MM.1S (cell line): Measurements from ENCODE around the gene TANC2.
A peak's percentile ranks its signal among the peaks of the same experiment; 100 is the strongest.

ENCODE experiments used
- DNase-seq: peaks from one replicate; pipeline ENCODE4 v3.0.0-alpha.2; 2015
- H2AFZ ChIP-seq: fragments of 300-600 bp; sonication (generic); 2 replicates; pipeline ENCODE4 v1.6.0; 2016; ENCODE audit warnings: antibody characterized with exemption, low read length
- H3F3A ChIP-seq: fragments of 300-600 bp; sonication (generic); 2 replicates; pipeline ENCODE4 v1.6.1; 2016; ENCODE audit warnings: mild to moderate bottlenecking, antibody characterized with exemption, low read length, moderate library complexity, mixed read lengths; ENCODE audit not compliant: insufficient read depth
- H3K27ac ChIP-seq: fragments of 300-600 bp; sonication (generic); 2 replicates; pipeline ENCODE4 v1.5.1; 2016; ENCODE audit warnings: mild to moderate bottlenecking, low read length
- H3K27me3 ChIP-seq: fragments of 300-600 bp; sonication (generic); replicated peaks from 2 replicates; pipeline ENCODE4 v1.6.0; 2016; ENCODE audit warnings: low read length; ENCODE audit not compliant: insufficient read depth
- H3K36me3 ChIP-seq: fragments of 300-600 bp; sonication (generic); replicated peaks from 2 replicates; pipeline ENCODE4 v1.6.1; 2016; ENCODE audit warnings: mild to moderate bottlenecking, low read length, mixed read lengths; ENCODE audit not compliant: insufficient read depth
- H3K4me1 ChIP-seq: fragments of 300-600 bp; sonication (generic); 2 replicates; pipeline ENCODE4 v1.6.1; 2016; ENCODE audit warnings: low read length, mixed read lengths
- H3K4me2 ChIP-seq: fragments of 300-600 bp; sonication (generic); 2 replicates; pipeline ENCODE4 v1.6.0; 2016; ENCODE audit warnings: low read depth, low read length
- H3K4me3 ChIP-seq: fragments of 300-600 bp; sonication (generic); 2 replicates; pipeline ENCODE4 v1.5.1; 2016; ENCODE audit warnings: low read length, mixed read lengths
- H3K79me2 ChIP-seq: fragments of 300-600 bp; sonication (generic); 2 replicates; pipeline ENCODE4 v1.6.1; 2016; ENCODE audit warnings: mixed run types, low read length, mixed read lengths
- H3K9ac ChIP-seq: fragments of 300-600 bp; sonication (generic); 2 replicates; pipeline ENCODE4 v1.6.1; 2016; ENCODE audit warnings: low read length, mixed read lengths
- H3K9me2 ChIP-seq: fragments of 300-600 bp; sonication (generic); replicated peaks from 2 replicates; pipeline ENCODE4 v1.6.1; 2016; ENCODE audit warnings: mild to moderate bottlenecking, low read length, mixed read lengths; ENCODE audit not compliant: insufficient read depth
- H3K9me3 ChIP-seq: fragments of 300-600 bp; sonication (generic); replicated peaks from 2 replicates; pipeline ENCODE4 v1.6.1; 2016; ENCODE audit warnings: mild to moderate bottlenecking, low read length, mixed read lengths; ENCODE audit not compliant: insufficient read depth
- H4K20me1 ChIP-seq: fragments of 300-600 bp; sonication (generic); 2 replicates; pipeline ENCODE4 v1.6.1; 2016; ENCODE audit warnings: mild to moderate bottlenecking, low read length, moderate library complexity, mixed read lengths; ENCODE audit not compliant: insufficient read depth
- EZH2 ChIP-seq: fragments of 300-600 bp; sonication (generic); optimal IDR thresholded peaks from 2 replicates; pipeline ENCODE3; 2017; ENCODE audit warnings: low read depth, mild to moderate bottlenecking, antibody characterized with exemption, low read length, mixed read lengths
- EZH2phosphoT487 ChIP-seq: fragments of 300-600 bp; sonication (generic); IDR thresholded peaks from 2 replicates; pipeline ENCODE4 v1.6.1; 2018; ENCODE audit warnings: antibody characterized with exemption, low read length
- TF ChIP-seq, protein P1 (sequence below): fragments of 300-600 bp; sonication (generic); IDR thresholded peaks from 2 replicates; pipeline ENCODE4 v1.5.1; 2016; ENCODE audit warnings: antibody characterized with exemption, low read length, mixed read lengths

The TANC2 gene

DNA sequence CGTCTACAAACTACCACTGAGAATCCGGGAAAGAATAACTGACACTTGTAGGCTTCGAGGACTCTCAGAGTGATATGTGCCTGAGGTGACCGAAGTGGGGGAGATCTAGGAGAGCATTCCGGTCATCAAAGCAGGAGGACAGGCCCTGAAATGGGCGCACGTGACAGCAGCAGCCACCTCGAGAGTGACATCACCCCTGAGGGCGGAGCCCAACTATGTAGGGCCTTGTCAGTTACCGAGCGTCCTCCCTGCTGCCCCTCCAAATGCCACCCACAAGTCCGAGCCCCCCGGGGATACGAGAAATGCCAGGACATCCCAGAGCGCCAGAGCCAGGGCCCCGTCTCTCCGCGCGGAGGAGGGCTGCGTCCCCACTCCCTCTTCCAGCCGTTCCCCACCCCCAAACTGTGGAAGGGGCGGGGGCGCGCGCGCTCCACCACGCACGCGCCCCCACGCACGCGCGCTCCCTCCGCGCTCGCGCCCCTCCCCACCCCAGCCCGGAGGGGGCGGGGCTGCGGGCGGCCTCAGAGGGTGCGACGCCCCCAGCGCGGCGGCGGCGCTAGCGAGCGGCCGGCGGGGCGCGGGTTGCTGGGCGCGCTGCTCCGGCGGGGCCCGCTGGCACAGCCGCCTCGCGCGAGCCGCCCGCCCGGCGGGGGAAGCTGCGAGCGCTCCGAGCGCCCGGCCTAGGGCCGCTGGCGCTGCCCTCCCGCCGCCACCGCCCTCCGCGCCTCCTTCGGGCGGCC, at the start of gene TANC2:
Gene TANC2 (plus strand): TSS at position 550 of the 740 bp plus-strand sequence. CDS start 43,325 bp downstream, outside the sequence.
- Histone ChIP-seq H2AFZ (peak within 1 kb of the TSS; percentile 90), H3K27me3 (peaks cover 6% of the 10 kb centered on the region), H3K27ac (peak within 1 kb of the TSS; percentile 30; the same call in 1 of the 2 replicates), H3K9me3 (no peaks in the 10 kb centered on the region), H3K4me3 (peak within 1 kb of the TSS; percentile 84), H4K20me1 (no peaks in the 10 kb centered on the region), H3K9me2 (no peaks in the 10 kb centered on the region), H3K9ac (peak within 1 kb of the TSS; percentile 61), H3K79me2 (no peaks in the 10 kb centered on the region), H3K4me2 (peak within 1 kb of the TSS; percentile 96), H3F3A (peaks cover 3% of the 10 kb centered on the region; the same call in 1 of the 2 replicates), H3K4me1 (peaks cover 12% of the 10 kb centered on the region), H3K36me3 (no peaks in the 10 kb centered on the region)
- TF ChIP-seq, protein P1, sequence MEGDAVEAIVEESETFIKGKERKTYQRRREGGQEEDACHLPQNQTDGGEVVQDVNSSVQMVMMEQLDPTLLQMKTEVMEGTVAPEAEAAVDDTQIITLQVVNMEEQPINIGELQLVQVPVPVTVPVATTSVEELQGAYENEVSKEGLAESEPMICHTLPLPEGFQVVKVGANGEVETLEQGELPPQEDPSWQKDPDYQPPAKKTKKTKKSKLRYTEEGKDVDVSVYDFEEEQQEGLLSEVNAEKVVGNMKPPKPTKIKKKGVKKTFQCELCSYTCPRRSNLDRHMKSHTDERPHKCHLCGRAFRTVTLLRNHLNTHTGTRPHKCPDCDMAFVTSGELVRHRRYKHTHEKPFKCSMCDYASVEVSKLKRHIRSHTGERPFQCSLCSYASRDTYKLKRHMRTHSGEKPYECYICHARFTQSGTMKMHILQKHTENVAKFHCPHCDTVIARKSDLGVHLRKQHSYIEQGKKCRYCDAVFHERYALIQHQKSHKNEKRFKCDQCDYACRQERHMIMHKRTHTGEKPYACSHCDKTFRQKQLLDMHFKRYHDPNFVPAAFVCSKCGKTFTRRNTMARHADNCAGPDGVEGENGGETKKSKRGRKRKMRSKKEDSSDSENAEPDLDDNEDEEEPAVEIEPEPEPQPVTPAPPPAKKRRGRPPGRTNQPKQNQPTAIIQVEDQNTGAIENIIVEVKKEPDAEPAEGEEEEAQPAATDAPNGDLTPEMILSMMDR: no peak
- TF ChIP-seq EZH2 (no peak), EZH2phosphoT487 (no peak)
- peak; percentile 75 for DNase-seq

DNA sequence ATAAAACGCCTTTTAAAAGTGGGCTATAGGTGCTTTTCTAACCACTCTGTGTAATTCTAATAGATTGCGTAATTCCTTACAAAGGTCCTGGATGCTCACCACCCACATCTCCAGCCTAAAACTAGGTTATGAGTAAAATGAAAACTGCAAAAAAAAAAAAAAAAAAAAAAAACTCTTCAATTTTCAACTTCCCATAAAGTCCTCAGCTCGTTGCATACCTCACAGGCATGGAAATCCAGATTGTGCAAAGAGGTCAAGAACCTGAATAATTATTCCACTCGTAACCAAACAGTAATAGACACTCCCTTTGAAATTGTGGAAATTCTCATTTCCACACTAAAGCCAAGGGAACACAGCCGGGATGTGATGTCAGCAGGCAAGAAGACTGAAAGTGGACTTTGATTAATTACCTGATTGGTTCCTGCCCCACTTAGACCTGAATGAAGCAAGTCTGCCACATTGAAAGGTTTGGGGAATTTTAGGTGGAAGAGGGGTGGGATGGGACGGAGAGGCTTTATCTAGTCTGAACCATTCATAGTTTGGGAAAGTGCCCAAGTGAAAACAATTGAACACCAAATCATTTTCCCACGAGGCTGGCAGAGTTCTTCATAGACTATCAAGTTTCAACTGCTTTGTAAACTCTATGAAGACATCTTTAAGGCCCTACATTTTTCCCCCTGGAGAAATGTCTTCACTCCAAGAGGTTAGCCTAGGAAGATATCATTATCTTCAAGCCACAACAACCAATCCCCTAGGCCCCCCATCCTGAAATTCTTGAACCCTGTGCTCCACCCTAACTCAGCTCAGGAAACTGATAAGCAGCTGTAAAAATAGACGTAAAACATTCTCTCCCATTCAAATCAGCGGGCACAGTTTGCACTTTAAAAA, 49.1 kb upstream of the TANC2 start:
- no peaks in the 10 kb centered on the region for H3K36me3 ChIP-seq
- H3K27ac ChIP-seq: no peak overlapping the region
- no peaks in the 10 kb centered on the region for H3K79me2 ChIP-seq
- H3K9me2 ChIP-seq: no peaks in the 10 kb centered on the region
- H2AFZ ChIP-seq: no peak overlapping the region
- no peaks in the 10 kb centered on the region for H3K27me3 ChIP-seq
- no peaks in the 10 kb centered on the region for H3F3A ChIP-seq
- H3K9ac ChIP-seq: no peak overlapping the region
- H3K9me3 ChIP-seq: no peaks in the 10 kb centered on the region
- no peak for TF ChIP-seq EZH2
- TF ChIP-seq, protein P1: no peak
- no peak for TF ChIP-seq EZH2phosphoT487
- no peaks in the 10 kb centered on the region for H4K20me1 ChIP-seq
- H3K4me3 ChIP-seq: no peak overlapping the region
- H3K4me1 ChIP-seq: no peaks in the 10 kb centered on the region
- no peak overlapping the region for H3K4me2 ChIP-seq
- no peak for DNase-seq

DNA sequence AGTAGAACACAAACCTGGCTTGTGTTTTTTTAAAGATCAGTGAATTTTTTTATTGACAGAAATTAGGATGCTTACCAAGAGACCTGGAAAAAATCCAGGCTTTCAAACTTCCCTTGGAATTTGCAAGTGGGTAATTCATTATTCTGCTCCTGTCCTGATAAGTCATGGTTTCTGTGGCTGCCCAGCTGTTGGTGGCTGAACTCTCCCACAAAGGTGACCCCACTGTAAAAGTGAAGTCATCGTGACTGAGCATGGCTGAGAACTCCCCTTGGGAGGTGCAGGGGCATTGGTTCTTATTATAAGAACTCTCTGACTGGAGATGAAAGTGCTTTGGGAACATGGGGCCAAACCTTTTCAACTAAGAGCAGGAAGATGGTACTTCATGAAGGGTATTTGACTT, 46.6 kb upstream of the TANC2 start:
- no peak overlapping the region for H2AFZ ChIP-seq
- no peaks in the 10 kb centered on the region for H3K27me3 ChIP-seq
- no peak overlapping the region for H3K9ac ChIP-seq
- TF ChIP-seq, protein P1: no peak
- TF ChIP-seq EZH2phosphoT487: no peak
- no peak for TF ChIP-seq EZH2
- H3K9me3 ChIP-seq: no peaks in the 10 kb centered on the region
- H3K4me3 ChIP-seq: no peak overlapping the region
- no peaks in the 10 kb centered on the region for H4K20me1 ChIP-seq
- no peak overlapping the region for H3K4me2 ChIP-seq
- DNase-seq: no peak
- no peaks in the 10 kb centered on the region for H3K9me2 ChIP-seq
- H3K79me2 ChIP-seq: no peaks in the 10 kb centered on the region
- no peak overlapping the region for H3K27ac ChIP-seq
- no peaks in the 10 kb centered on the region for H3K4me1 ChIP-seq
- no peaks in the 10 kb centered on the region for H3F3A ChIP-seq
- H3K36me3 ChIP-seq: no peaks in the 10 kb centered on the region
